VCaP (cell line): ENCODE measurements around the gene ERVFRD-1.

Experiments used
- H3K27ac ChIP-seq: fragments of 450-650 bp; 2 replicates; pipeline ENCODE4 v1.5.1; 2017
- CTCF ChIP-seq: fragments of 450-650 bp; conservative IDR thresholded peaks from 2 replicates; pipeline ENCODE4 v1.5.1; 2017; ENCODE audit warnings: mild to moderate bottlenecking, moderate library complexity

Gene ERVFRD-1

GRCh38 chr6:11069760-11070159 lies 41.8 kb downstream of the ERVFRD-1 start:
- TF ChIP-seq CTCF, result no peak
- no peak overlapping the region for H3K27ac ChIP-seq

GRCh38 chr6:11067348-11067747 lies 44.2 kb downstream of the ERVFRD-1 start:
- TF ChIP-seq CTCF, result no peak
- H3K27ac ChIP-seq, result peak overlapping the region; percentile 91

- H3K27ac ChIP-seq, result peak overlapping the region; percentile 91
- TF ChIP-seq CTCF, result no peak
Measured at GRCh38 chr6:11066505-11067347, 44.8 kb downstream of the ERVFRD-1 start.

GRCh38 chr6:11065436-11066202 lies 45.9 kb downstream of the ERVFRD-1 start:
- peak overlapping the region; percentile 91 for H3K27ac ChIP-seq
- TF ChIP-seq CTCF, result no peak

GRCh38 chr6:11064836-11065235 lies 46.7 kb downstream of the ERVFRD-1 start:
- H3K27ac ChIP-seq, result peak overlapping the region; percentile 91; the same call in 1 of the 2 replicates
- no peak for TF ChIP-seq CTCF

- no peak overlapping the region for H3K27ac ChIP-seq
- TF ChIP-seq CTCF, result no peak
Measured at GRCh38 chr6:11062715-11063114, 48.8 kb downstream of the ERVFRD-1 start.

- H3K27ac ChIP-seq, result no peak overlapping the region
- TF ChIP-seq CTCF, result no peak
Measured at GRCh38 chr6:11062083-11062482, 49.4 kb downstream of the ERVFRD-1 start.
